H9 (cell line): ENCODE data around the gene NVL. TPM values are rescaled to one million over a fixed set of nuclear protein-coding genes. Genes with fewer than 3 reads are reported as not detected.
"Not testable (repeated sequence)": the region's sequence is repeated elsewhere in the genome, so short reads cannot be mapped to it uniquely, and the experiment has no call there.

Experiments
- DNase-seq: peaks from one replicate; pipeline ENCODE4 v3.0.0-alpha.2; 2017
- H2AFZ ChIP-seq: one replicate; pipeline ENCODE4 v1.6.1; 2013; ENCODE audit warnings: mild to moderate bottlenecking, low read length, control low read depth, moderate library complexity
- H2AK5ac ChIP-seq: 2 replicates; pipeline ENCODE4 v1.6.1; 2013; ENCODE audit warnings: low read length, control low read depth, mixed read lengths; ENCODE audit not compliant: insufficient read length
- H2BK120ac ChIP-seq: one replicate; pipeline ENCODE4 v1.6.1; 2013; ENCODE audit warnings: low read depth, mild to moderate bottlenecking, low read length, control low read depth, inconsistent platforms; ENCODE audit not compliant: poor library complexity, severe bottlenecking
- H2BK12ac ChIP-seq: 2 replicates; pipeline ENCODE4 v1.6.1; 2013; ENCODE audit warnings: low read length, control low read depth, mixed read lengths, low read depth; ENCODE audit not compliant: insufficient read length
- H2BK15ac ChIP-seq: 2 replicates; pipeline ENCODE4 v1.6.1; 2013; ENCODE audit warnings: low read depth, low read length, control low read depth
- H2BK20ac ChIP-seq: one replicate; pipeline ENCODE4 v1.6.1; 2013; ENCODE audit warnings: low read depth, mild to moderate bottlenecking, low read length, control low read depth, inconsistent platforms; ENCODE audit not compliant: poor library complexity, severe bottlenecking
- H2BK5ac ChIP-seq: 2 replicates; pipeline ENCODE4 v1.6.1; 2013; ENCODE audit warnings: low read length, control low read depth, mixed read lengths; ENCODE audit not compliant: insufficient read length
- H3K14ac ChIP-seq: 2 replicates; pipeline ENCODE4 v1.6.1; 2013; ENCODE audit warnings: low read length, control low read depth; ENCODE audit not compliant: insufficient read depth
- H3K18ac ChIP-seq: 2 replicates; pipeline ENCODE4 v1.6.1; 2013; ENCODE audit warnings: low read depth, mild to moderate bottlenecking, mixed read lengths, low read length, control low read depth; ENCODE audit not compliant: insufficient read length
- H3K23ac ChIP-seq: 2 replicates; pipeline ENCODE4 v1.6.1; 2013; ENCODE audit warnings: low read length, control low read depth, mixed read lengths, low read depth; ENCODE audit not compliant: insufficient read length
- H3K23me2 ChIP-seq: 2 replicates; pipeline ENCODE4 v1.6.1; 2013; ENCODE audit warnings: low read depth, mild to moderate bottlenecking, mixed read lengths, low read length, control low read depth; ENCODE audit not compliant: insufficient read length, poor library complexity, severe bottlenecking
- H3K27ac ChIP-seq: 2 replicates; pipeline ENCODE4 v1.5.1; 2013; ENCODE audit warnings: low read length, control low read depth, mixed read lengths, low read depth; ENCODE audit not compliant: insufficient read length
- H3K27me3 ChIP-seq: 2 replicates; pipeline ENCODE4 v1.6.1; 2013; ENCODE audit warnings: low read length, control low read depth, inconsistent platforms; ENCODE audit not compliant: insufficient read depth
- H3K4ac ChIP-seq: 2 replicates; pipeline ENCODE4 v1.6.1; 2013; ENCODE audit warnings: low read depth, mild to moderate bottlenecking, control low read depth, inconsistent platforms, low read length, moderate library complexity
- H3K4me1 ChIP-seq: 2 replicates; pipeline ENCODE4 v1.6.1; 2013; ENCODE audit warnings: low read length, control low read depth, inconsistent platforms; ENCODE audit not compliant: insufficient read depth
- H3K4me2 ChIP-seq: 2 replicates; pipeline ENCODE4 v1.6.1; 2013; ENCODE audit warnings: low read length, control low read depth, mixed read lengths; ENCODE audit not compliant: insufficient read length, insufficient read depth
- H3K56ac ChIP-seq: 2 replicates; pipeline ENCODE4 v1.6.1; 2013; ENCODE audit warnings: low read depth, mild to moderate bottlenecking, mixed read lengths, low read length, control low read depth; ENCODE audit not compliant: insufficient read length
- H3K79me1 ChIP-seq: 2 replicates; pipeline ENCODE4 v1.6.1; 2013; ENCODE audit warnings: low read depth, mild to moderate bottlenecking, moderate library complexity, low read length, control low read depth, inconsistent platforms; ENCODE audit not compliant: insufficient read depth, poor library complexity, severe bottlenecking
- H3K79me2 ChIP-seq: 2 replicates; pipeline ENCODE4 v1.6.1; 2013; ENCODE audit warnings: low read length, control low read depth, inconsistent platforms; ENCODE audit not compliant: insufficient read depth
- H3K9ac ChIP-seq: 2 replicates; pipeline ENCODE4 v1.6.1; 2013; ENCODE audit warnings: low read length, control low read depth, mixed read lengths; ENCODE audit not compliant: insufficient read length; ENCODE audit errors: extremely low read depth
- H3K9me3 ChIP-seq: one replicate; pipeline ENCODE4 v1.6.1; 2013; ENCODE audit warnings: low read depth, low read length, inconsistent platforms; ENCODE audit not compliant: control insufficient read depth
- H3T11ph ChIP-seq: one replicate; pipeline ENCODE4 v1.6.1; 2013; ENCODE audit warnings: mild to moderate bottlenecking, low read length, control low read depth, inconsistent platforms
- H4K20me1 ChIP-seq: one replicate; pipeline ENCODE4 v1.6.1; 2013; ENCODE audit not compliant: control insufficient read depth, insufficient read length, insufficient read depth
- H4K5ac ChIP-seq: 2 replicates; pipeline ENCODE4 v1.6.1; 2013; ENCODE audit warnings: low read depth, mild to moderate bottlenecking, mixed read lengths, low read length, control low read depth; ENCODE audit not compliant: insufficient read length
- H4K8ac ChIP-seq: replicated peaks from 2 replicates; pipeline ENCODE4 v1.6.1; 2013; ENCODE audit warnings: low read length, control low read depth, mixed read lengths, low read depth; ENCODE audit not compliant: insufficient read length
- H4K91ac ChIP-seq: 2 replicates; pipeline ENCODE4 v1.6.1; 2013; ENCODE audit warnings: low read depth, mild to moderate bottlenecking, moderate library complexity, mixed read lengths, low read length, control low read depth; ENCODE audit not compliant: insufficient read length
- H3K27ac Mint-ChIP-seq, 3 experiments: 2 replicates in 2 of 3; 3 replicates in 1 of 3; pipeline ENCODE4 v1.8.0; 2020 to 2021; ENCODE audit warnings: mixed read lengths in 3 of 3, mild to moderate bottlenecking in 1 of 3, moderate library complexity in 1 of 3
- H3K27me3 Mint-ChIP-seq: 2 replicates; pipeline ENCODE4 v1.8.0; 2021; ENCODE audit warnings: low read depth, mild to moderate bottlenecking, moderate library complexity, mixed read lengths
- H3K36me3 Mint-ChIP-seq, 3 experiments: 2 replicates in 2 of 3; 3 replicates in 1 of 3; pipeline ENCODE4 v1.8.0; 2020 to 2021; ENCODE audit warnings: low read depth in 3 of 3, mixed read lengths in 3 of 3; ENCODE audit not compliant: insufficient read depth in 1 of 3
- H3K4me1 Mint-ChIP-seq, 2 experiments: 2 replicates each; pipeline ENCODE4 v1.8.0; 2020; ENCODE audit warnings: mixed read lengths in 2 of 2
- H3K4me3 Mint-ChIP-seq, 2 experiments: 2 replicates in 1 of 2; 3 replicates in 1 of 2; pipeline ENCODE4 v1.8.0; 2020 to 2021; ENCODE audit warnings: mild to moderate bottlenecking in 2 of 2, mixed read lengths in 2 of 2, moderate library complexity in 1 of 2
- H3K9me3 Mint-ChIP-seq, 2 experiments: 2 replicates in 1 of 2; 3 replicates in 1 of 2; pipeline ENCODE4 v1.8.0; 2020; ENCODE audit warnings: mild to moderate bottlenecking in 2 of 2, mixed read lengths in 2 of 2, moderate library complexity in 1 of 2
- WGBS: extraction: QIAGEN DNeasy Blood & Tissue Kit; methylation state at CpG from one replicate; pipeline ENCODE4 v1.1.7; 2013; ENCODE audit warnings: missing lambda C conversion rate, low lambda C conversion rate, mixed read lengths; ENCODE audit not compliant: insufficient read length; ENCODE audit errors: extremely low coverage; 5-methylcytosine and 5-hydroxymethylcytosine counted together
- total RNA-seq: library from RNA; stranded (reverse); gene quantifications from 2 replicates; pipeline ENCODE4 v1.2.1, GENCODE V29; 2021
- TF ChIP-seq, protein P1 (sequence below): fragments of 200-600 bp; sonication (generic); conservative IDR thresholded peaks from 3 replicates; pipeline ENCODE4 v1.8.0; 2021; ENCODE audit warnings: antibody characterized with exemption, mild to moderate bottlenecking

Gene NVL
- total RNA-seq, 1 experiment from 2014 or later: 66.9 TPM

GRCh38 chr1:224343679-224344078 lies 13.7 kb upstream of the NVL start:
- Histone ChIP-seq H3K18ac (no peak overlapping the region), H4K5ac (no peak overlapping the region), H3K4me2 (no peak overlapping the region), H4K8ac (no peak overlapping the region), H3K23ac (no peak overlapping the region), H2BK5ac (no peak overlapping the region), H3K27ac (no peak overlapping the region), H2AFZ (no peak overlapping the region), H3K4ac (no peak overlapping the region), H3K9me3 (peaks cover 8% of the 10 kb centered on the region), H2BK15ac (no peak overlapping the region), H3K14ac (no peak overlapping the region), H3K79me1 (no peaks in the 10 kb centered on the region), H2BK20ac (no peak overlapping the region), H4K91ac (no peak overlapping the region), H2BK120ac (no peak overlapping the region), H3K79me2 (no peaks in the 10 kb centered on the region), H2AK5ac (no peak overlapping the region), H3K4me1 (peaks cover 4% of the 10 kb centered on the region; the same call in 1 of the 2 replicates), H3K9ac (no peak overlapping the region), H3K56ac (no peak overlapping the region), H3T11ph (no peak overlapping the region), H3K27me3 (no peaks in the 10 kb centered on the region), H4K20me1 (no peaks in the 10 kb centered on the region), H3K23me2 (peaks cover 4% of the 10 kb centered on the region), H2BK12ac (no peak overlapping the region)
- no CpG with 5 or more reads among the region's 3 CpGs for WGBS
- H3K27me3 Mint-ChIP-seq: no peaks in the 10 kb centered on the region; the same call in 1 of the 2 replicates
- DNase-seq: no peak
- H3K4me1 Mint-ChIP-seq: peaks cover 12 to 14% of the 10 kb centered on the region in 2 experiments
- H3K4me3 Mint-ChIP-seq: no peak overlapping the region
- no peak overlapping the region for H3K27ac Mint-ChIP-seq
- TF ChIP-seq, protein P1, sequence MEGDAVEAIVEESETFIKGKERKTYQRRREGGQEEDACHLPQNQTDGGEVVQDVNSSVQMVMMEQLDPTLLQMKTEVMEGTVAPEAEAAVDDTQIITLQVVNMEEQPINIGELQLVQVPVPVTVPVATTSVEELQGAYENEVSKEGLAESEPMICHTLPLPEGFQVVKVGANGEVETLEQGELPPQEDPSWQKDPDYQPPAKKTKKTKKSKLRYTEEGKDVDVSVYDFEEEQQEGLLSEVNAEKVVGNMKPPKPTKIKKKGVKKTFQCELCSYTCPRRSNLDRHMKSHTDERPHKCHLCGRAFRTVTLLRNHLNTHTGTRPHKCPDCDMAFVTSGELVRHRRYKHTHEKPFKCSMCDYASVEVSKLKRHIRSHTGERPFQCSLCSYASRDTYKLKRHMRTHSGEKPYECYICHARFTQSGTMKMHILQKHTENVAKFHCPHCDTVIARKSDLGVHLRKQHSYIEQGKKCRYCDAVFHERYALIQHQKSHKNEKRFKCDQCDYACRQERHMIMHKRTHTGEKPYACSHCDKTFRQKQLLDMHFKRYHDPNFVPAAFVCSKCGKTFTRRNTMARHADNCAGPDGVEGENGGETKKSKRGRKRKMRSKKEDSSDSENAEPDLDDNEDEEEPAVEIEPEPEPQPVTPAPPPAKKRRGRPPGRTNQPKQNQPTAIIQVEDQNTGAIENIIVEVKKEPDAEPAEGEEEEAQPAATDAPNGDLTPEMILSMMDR: no peak
- peaks cover 21 to 32% (median 29%) of the 10 kb centered on the region in 3 experiments for H3K36me3 Mint-ChIP-seq
- peaks cover 35 to 41% of the 10 kb centered on the region in 2 experiments for H3K9me3 Mint-ChIP-seq

DNA sequence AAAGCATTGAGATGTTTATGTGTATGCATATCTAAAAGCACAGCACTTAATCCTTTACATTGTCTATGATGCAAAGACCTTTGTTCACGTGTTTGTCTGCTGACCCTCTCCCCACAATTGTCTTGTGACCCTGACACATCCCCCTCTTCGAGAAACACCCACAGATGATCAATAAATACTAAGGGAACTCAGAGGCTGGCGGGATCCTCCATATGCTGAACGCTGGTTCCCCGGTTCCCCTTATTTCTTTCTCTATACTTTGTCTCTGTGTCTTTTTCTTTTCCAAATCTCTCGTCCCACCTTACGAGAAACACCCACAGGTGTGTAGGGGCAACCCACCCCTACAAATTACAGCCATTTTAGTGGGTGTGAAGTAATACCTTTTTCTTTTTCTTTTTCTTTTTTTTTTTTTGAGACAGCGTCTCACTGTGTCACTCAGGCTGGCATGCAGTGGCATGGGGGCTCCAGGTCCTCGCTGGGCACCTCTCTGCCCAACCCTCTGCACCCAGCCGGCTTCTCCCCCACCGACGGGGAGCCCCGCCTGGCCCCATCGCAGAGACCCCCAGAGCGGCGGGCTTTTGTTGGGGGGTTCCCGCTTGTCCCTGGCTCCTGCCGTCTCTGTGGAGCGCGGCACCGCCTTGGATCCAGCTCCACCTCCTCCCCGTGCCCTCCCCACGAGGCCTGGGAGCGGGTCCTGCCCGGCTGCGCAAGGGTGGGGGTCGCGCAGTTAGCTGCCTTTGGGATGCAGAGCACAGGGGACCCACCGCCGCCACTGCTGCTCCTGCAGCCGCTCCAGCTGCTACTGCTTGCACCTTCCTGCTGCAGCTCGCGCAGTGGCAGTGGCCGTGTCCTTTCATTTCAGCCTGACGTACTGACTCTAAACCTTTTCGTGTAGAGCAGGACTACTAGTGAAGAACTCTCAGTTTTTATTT lies 10.7 kb upstream of the NVL start:
- H2BK15ac ChIP-seq, H3K23ac ChIP-seq, H3K79me1 ChIP-seq, H2AFZ ChIP-seq, H2BK5ac ChIP-seq, H3K27me3 ChIP-seq, H3K56ac ChIP-seq, H3K23me2 ChIP-seq, H2BK20ac ChIP-seq, H4K8ac ChIP-seq, H4K91ac ChIP-seq, H2AK5ac ChIP-seq, H4K5ac ChIP-seq, H3K4ac ChIP-seq, H2BK120ac ChIP-seq, H4K20me1 ChIP-seq, H2BK12ac ChIP-seq, H3K4me1 ChIP-seq, H3K27me3 Mint-ChIP-seq, H3K27ac ChIP-seq, H3T11ph ChIP-seq, H3K79me2 ChIP-seq, H3K9me3 ChIP-seq, H3K9ac ChIP-seq: not testable (repeated sequence)
- peak; percentile 76 for DNase-seq
- H3K27ac Mint-ChIP-seq: peak overlapping the region; percentile 91 to 99 (median 96); a peak in 6 of 7 replicates
- peaks cover 17 to 20% of the 10 kb centered on the region in 2 experiments for H3K4me1 Mint-ChIP-seq
- peaks cover 21 to 32% (median 29%) of the 10 kb centered on the region in 3 experiments for H3K36me3 Mint-ChIP-seq
- Histone ChIP-seq H3K18ac (peak overlapping the region; percentile 5), H3K14ac (peak overlapping the region; percentile 14; the same call in 1 of the 2 replicates), H3K4me2 (peak overlapping the region; percentile 27)
- H3K9me3 Mint-ChIP-seq: peaks cover 33 to 38% of the 10 kb centered on the region in 2 experiments
- peak overlapping the region; percentile 62 to 75 for H3K4me3 Mint-ChIP-seq
- WGBS: no CpG with 5 or more reads among the region's 36 CpGs
